Progenitor cell of endocrine pancreas (in vitro differentiated cells): Measurements from ENCODE around the gene ACSF2. TPM values are rescaled to one million over a fixed set of nuclear protein-coding genes. Genes with fewer than 3 reads are reported as not detected.
A peak's percentile ranks its signal among the peaks of the same experiment; 100 is the strongest.

Source experiments
- DNase-seq: peaks from one replicate; pipeline ENCODE4 v3.0.0; 2021; ENCODE audit warnings: low spot score; ENCODE audit not compliant: unreplicated experiment
- H3K27ac Mint-ChIP-seq: 2 replicates; pipeline ENCODE4 v1.8.0; 2021; ENCODE audit warnings: mild to moderate bottlenecking, moderate library complexity, mixed read lengths
- H3K27me3 Mint-ChIP-seq: 2 replicates; pipeline ENCODE4 v1.8.0; 2021; ENCODE audit warnings: mixed read lengths
- H3K36me3 Mint-ChIP-seq: 2 replicates; pipeline ENCODE4 v1.8.0; 2022; ENCODE audit warnings: mixed read lengths; ENCODE audit not compliant: insufficient read depth
- H3K4me1 Mint-ChIP-seq: 2 replicates; pipeline ENCODE4 v1.8.0; 2021; ENCODE audit warnings: low read depth, mixed read lengths
- H3K4me3 Mint-ChIP-seq: 2 replicates; pipeline ENCODE4 v1.8.0; 2021; ENCODE audit warnings: low read depth, mild to moderate bottlenecking, moderate library complexity, mixed read lengths
- H3K9me3 Mint-ChIP-seq: 2 replicates; pipeline ENCODE4 v1.8.0; 2021; ENCODE audit warnings: low read depth, mixed read lengths
- total RNA-seq: library from RNA; stranded (reverse); gene quantifications from 2 replicates; pipeline ENCODE4 v1.2.1, GENCODE V29; 2021
- TF ChIP-seq, protein P1 (sequence below): fragments of 200-600 bp; sonication (generic); IDR thresholded peaks from one replicate; pipeline ENCODE4 v1.5.0; 2021; ENCODE audit warnings: antibody characterized with exemption, mild to moderate bottlenecking; ENCODE audit not compliant: unreplicated experiment

Gene ACSF2
- total RNA-seq, 1 donor from 2014 or later, result 72.6 TPM

- H3K4me3 Mint-ChIP-seq, result peak overlapping the region; percentile 18
- TF ChIP-seq, protein P1, sequence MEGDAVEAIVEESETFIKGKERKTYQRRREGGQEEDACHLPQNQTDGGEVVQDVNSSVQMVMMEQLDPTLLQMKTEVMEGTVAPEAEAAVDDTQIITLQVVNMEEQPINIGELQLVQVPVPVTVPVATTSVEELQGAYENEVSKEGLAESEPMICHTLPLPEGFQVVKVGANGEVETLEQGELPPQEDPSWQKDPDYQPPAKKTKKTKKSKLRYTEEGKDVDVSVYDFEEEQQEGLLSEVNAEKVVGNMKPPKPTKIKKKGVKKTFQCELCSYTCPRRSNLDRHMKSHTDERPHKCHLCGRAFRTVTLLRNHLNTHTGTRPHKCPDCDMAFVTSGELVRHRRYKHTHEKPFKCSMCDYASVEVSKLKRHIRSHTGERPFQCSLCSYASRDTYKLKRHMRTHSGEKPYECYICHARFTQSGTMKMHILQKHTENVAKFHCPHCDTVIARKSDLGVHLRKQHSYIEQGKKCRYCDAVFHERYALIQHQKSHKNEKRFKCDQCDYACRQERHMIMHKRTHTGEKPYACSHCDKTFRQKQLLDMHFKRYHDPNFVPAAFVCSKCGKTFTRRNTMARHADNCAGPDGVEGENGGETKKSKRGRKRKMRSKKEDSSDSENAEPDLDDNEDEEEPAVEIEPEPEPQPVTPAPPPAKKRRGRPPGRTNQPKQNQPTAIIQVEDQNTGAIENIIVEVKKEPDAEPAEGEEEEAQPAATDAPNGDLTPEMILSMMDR, result no peak
- H3K9me3 Mint-ChIP-seq, result peaks cover 13% of the 10 kb centered on the region
- peaks cover 7% of the 10 kb centered on the region for H3K36me3 Mint-ChIP-seq
- peaks cover 33% of the 10 kb centered on the region for H3K4me1 Mint-ChIP-seq
- no peaks in the 10 kb centered on the region for H3K27me3 Mint-ChIP-seq
- peak overlapping the region; percentile 94 for H3K27ac Mint-ChIP-seq
- DNase-seq, result no peak
These were observed 2.4 kb upstream of the ACSF2 start for GRCh38 chr17:50423553-50424159.

DNA sequence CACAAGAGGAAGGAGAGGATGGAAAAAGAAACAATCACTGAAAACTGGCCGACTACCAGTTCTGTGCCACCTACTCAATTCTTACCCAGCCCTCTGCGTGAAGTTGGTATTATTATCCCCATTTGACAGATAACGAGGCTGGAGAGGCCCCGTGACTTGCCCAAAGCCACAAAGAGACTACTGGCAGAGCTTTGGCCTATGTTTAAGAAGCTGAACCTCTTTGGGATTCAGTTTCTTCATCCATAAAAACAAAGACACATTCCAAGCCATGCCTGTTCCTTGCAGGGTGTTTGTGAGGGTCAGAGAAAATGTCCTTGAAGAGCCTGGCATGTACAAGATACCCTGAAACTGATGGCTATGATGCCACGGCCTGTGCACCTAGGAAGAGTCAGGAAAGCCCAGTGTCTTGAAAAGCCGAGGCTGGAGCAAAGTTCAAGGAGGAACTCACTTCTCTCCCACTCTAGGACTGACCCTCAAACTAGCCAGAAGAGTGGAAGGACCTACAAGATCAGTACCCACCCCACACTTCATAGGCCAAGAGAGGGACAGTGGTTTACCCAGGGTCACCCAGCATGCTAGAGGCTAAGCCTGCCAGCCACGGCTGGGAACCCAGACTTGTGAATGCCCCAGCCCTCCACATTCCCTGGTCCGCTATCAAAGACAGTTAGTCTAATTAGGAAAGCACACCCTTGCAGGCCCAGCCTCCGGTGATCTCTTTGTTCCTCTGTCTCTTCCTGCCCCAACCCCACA lies 1.6 kb upstream of the ACSF2 start:
- Mint-ChIP-seq H3K36me3 (peaks cover 2% of the 10 kb centered on the region), H3K4me1 (peaks cover 41% of the 10 kb centered on the region), H3K27me3 (no peaks in the 10 kb centered on the region), H3K27ac (peak overlapping the region; percentile 94), H3K4me3 (peak overlapping the region; percentile 5), H3K9me3 (peaks cover 6% of the 10 kb centered on the region)
- DNase-seq, result no peak
- TF ChIP-seq, protein P1, result no peak

DNA sequence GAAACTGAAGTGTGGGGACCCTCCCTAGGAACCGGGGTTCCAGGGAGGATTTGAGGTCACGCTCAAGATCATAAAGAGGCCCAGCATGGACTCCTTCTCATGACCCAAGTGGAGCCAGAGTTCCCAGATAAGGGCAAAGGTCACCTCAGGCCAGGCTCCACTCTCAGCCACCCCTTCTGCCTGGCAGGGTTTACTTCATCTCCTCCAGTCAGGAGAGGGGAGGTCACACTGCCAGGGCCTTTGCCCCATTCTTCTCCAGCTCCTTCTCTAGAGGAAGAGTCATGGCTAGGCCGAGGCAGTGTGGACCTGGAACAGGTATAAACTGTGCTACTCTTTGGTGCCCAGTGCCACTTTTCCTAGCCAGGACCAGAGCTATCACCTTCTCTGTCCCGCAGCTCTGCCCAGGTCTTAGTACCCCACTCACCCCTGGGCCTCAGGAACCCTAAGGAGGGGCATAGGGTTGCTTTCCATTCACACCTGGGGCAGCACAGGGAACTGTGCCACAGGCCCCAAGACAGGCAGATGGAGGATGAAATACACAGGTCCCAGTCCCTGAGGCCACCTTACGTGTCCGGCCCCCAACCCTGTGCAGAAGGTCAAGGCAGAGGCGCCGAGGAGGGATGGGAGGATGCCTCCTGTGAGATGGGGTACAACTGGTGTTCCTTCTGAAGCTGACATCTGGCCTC lies 879 bp upstream of the ACSF2 start:
- DNase-seq, result no peak
- Mint-ChIP-seq H3K36me3 (peaks cover 2% of the 10 kb centered on the region), H3K9me3 (peaks cover 4% of the 10 kb centered on the region), H3K27me3 (no peaks in the 10 kb centered on the region), H3K27ac (peak overlapping the region; percentile 24), H3K4me3 (peak overlapping the region; percentile 75), H3K4me1 (peaks cover 45% of the 10 kb centered on the region)
- TF ChIP-seq, protein P1, result no peak

GRCh38 chr17:50426472-50426782 lies 409 bp downstream of the ACSF2 start:
- peak overlapping the region; percentile 52 for H3K27ac Mint-ChIP-seq
- H3K36me3 Mint-ChIP-seq, result no peaks in the 10 kb centered on the region
- no peaks in the 10 kb centered on the region for H3K9me3 Mint-ChIP-seq
- H3K27me3 Mint-ChIP-seq, result no peaks in the 10 kb centered on the region
- peak overlapping the region; percentile 74 for H3K4me3 Mint-ChIP-seq
- TF ChIP-seq, protein P1, result no peak
- H3K4me1 Mint-ChIP-seq, result peaks cover 53% of the 10 kb centered on the region
- no peak for DNase-seq
